NCI-H187 treated with DMSO at 0.1 percent for 48 hours (cell line): ENCODE data around the gene MYL6B.
"Not testable (repeated sequence)": the region's sequence is repeated elsewhere in the genome, so short reads cannot be mapped to it uniquely, and the experiment has no call there.

Experiments
- DNase-seq: peaks from one replicate; lab custom pipeline; 2025; lab: John Stamatoyannopoulos, UW

The MYL6B gene

GRCh38 chr12:56152132-56152755 is at the start of gene MYL6B:
MYL6B (plus strand) TSS chr12:56152587; CDS start chr12:56153919, 1,332 bp downstream.
- DNase-seq = peak; percentile 45

GRCh38 chr12:56102683-56103065 is 49.7 kb upstream of the MYL6B start:
- DNase-seq = no peak

DNA sequence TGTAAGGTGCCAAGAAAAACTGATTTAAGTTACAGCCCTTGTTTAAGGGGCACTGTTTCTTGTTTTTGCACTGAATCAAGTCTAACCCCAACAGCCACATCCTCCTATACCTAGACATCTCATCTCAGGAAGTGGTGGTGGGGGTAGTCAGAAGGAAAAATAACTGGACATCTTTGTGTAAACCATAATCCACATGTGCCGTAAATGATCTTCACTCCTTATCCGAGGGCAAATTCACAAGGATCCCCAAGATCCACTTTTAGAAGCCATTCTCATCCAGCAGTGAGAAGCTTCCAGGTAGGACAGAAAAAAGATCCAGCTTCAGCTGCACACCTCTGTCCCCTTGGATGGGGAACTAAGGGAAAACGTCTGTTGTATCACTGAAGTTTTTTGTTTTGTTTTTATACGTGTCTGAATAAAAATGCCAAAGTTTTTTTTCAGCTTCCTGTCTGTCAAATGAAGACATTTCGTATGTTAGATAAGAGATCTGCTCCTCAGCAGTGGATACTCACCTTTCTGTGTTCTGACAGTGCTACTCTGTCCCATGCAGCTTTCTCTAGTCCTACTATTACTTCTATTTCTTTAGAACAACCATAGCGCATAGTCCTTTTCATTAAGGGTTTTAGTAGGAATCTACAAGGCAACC is 49.2 kb upstream of the MYL6B start:
- DNase-seq = no peak

- DNase-seq = no peak
Measured at GRCh38 chr12:56103823-56104108, 48.6 kb upstream of the MYL6B start.

GRCh38 chr12:56104109-56104814 is 48.1 kb upstream of the MYL6B start, which contains the start of gene PA2G4:
PA2G4 (plus strand) TSS chr12:56104559; CDS start chr12:56104738, 179 bp downstream.
- peak; percentile 96 for DNase-seq

- no peak for DNase-seq
Measured at GRCh38 chr12:56104815-56105608, 47.4 kb upstream of the MYL6B start.

DNA sequence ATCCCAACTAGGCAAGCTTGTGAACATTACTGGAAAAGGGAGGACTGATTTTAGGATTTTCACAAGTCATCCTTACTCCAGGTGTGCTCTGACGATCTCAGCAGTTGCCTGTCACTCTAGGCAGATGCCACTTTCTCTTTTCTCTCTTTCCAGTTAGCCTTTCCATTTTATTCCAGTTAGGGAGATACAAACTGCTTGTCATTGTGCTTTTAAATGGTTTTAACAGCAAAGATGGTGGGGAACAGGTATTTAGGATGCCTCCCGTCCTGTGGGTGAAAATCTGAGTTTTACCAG is 46.8 kb upstream of the MYL6B start:
- no peak for DNase-seq

GRCh38 chr12:56107242-56107641 is 45.1 kb upstream of the MYL6B start:
- no peak for DNase-seq

DNA sequence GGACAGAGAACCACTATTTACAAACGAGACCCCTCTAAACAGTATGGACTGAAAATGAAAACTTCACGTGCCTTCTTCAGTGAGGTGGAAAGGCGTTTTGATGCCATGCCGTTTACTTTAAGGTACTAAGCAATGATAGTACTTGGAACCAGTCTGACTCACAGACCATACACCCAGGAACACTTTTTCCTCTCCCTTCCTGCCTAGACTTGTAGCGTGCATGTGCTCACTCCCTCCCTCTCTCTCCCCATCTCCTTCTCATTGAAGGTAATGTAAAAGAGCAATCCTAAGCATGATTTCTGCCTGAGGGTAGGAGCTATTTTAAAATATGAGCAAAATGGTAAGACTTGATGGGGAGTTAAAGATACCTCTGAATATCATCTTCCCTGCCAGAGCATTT is 41.8 kb upstream of the MYL6B start:
- no peak for DNase-seq

DNA sequence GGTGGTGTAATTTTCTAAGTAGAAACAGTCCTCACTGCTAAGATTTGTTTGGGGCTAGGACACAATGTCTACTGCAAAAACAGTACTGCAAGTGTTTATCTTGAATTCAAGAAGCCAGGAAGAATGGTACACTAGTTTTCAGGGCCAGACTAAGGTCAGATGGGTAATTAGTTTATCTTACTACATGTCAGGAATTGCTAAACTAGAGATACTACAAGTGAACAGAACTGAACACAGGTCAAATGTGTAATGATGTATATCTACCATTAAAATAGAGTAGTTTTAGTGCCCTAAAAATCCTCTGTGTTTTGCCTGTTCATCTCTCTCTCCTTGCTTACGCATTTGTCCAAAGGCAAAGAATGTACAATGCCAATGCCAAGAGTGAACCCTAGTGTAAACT is 38.3 kb upstream of the MYL6B start:
- DNase-seq = no peak

DNA sequence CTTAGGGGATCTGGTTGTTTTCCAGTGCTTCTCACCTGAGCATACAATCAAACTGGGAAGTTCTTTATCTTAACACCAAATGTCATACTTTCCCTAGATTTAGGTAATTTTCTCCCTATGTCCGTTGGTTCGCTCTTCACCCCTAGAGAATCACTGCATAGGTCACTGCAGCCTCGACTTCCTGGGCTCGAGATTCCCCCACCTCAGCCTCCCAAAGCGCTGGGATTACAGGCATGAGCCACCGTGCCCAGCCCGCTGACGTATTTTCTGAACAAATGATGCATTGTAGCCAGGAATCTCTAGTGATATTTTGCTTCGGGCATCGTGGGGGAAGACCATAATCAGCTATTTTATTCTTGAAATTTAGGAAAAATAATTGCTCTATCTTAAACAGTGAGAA is 37.1 kb upstream of the MYL6B start:
- no peak for DNase-seq

DNA sequence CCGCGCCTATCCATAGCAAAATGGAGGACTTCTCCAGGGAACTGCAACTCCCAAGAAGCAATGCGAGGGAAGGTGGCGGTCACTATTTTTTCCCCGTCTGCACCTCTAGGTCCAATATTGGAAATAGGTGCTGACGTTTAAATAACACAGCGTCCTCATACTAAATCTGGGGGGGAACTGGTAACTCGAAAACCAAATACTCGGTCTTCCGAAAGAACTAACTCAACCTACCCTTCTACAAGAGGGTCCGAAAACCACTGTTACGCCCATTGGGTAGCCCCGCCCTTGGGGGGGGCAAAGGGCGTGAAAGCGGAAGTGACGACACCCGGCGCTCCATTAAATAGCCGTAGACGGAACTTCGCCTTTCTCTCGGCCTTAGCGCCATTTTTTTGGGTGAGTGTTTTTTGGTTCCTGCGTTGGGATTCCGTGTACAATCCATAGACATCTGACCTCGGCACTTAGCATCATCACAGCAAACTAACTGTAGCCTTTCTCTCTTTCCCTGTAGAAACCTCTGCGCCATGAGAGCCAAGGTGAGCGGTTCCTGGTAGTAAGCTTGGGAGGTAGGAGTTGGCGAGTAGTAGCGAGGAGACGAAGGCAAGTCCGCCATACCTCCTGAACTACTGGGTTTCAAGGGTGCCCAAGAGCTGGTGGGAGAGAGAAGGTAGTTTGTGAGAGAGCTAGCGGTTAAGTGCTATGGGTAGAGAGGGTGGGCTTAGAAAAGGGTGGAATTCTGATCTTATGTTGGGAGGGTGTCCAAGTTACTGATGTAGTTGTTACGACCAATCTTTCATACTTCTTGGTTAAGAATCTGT is 35.9 kb upstream of the MYL6B start, which contains the start of gene RPL41:
TSS of gene RPL41 (plus strand) at position 367 of the 815 bp plus-strand sequence.
- peak; percentile 89 for DNase-seq

DNA sequence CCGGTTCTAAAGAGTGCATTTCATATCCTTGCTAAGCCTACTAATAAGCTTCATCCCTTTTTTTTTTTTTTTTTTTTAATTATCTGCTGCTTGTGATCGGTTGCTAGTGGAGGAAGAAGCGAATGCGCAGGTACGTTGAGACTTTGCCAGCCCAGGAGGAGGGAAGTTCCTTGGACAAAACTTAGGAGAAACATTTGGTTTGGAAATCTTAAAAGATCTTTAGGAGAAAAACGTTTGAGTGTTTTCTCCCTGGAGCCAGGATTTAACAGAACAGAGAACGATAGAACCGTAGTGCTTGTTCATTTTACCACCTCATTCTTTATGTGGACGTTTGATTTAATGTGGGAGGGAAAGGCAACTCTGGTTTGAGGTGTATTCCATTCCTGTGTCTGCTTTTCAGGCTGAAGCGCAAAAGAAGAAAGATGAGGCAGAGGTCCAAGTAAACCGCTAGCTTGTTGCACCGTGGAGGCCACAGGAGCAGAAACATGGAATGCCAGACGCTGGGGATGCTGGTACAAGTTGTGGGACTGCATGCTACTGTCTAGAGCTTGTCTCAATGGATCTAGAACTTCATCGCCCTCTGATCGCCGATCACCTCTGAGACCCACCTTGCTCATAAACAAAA is 35.2 kb upstream of the MYL6B start:
- DNase-seq = not testable (repeated sequence)

DNA sequence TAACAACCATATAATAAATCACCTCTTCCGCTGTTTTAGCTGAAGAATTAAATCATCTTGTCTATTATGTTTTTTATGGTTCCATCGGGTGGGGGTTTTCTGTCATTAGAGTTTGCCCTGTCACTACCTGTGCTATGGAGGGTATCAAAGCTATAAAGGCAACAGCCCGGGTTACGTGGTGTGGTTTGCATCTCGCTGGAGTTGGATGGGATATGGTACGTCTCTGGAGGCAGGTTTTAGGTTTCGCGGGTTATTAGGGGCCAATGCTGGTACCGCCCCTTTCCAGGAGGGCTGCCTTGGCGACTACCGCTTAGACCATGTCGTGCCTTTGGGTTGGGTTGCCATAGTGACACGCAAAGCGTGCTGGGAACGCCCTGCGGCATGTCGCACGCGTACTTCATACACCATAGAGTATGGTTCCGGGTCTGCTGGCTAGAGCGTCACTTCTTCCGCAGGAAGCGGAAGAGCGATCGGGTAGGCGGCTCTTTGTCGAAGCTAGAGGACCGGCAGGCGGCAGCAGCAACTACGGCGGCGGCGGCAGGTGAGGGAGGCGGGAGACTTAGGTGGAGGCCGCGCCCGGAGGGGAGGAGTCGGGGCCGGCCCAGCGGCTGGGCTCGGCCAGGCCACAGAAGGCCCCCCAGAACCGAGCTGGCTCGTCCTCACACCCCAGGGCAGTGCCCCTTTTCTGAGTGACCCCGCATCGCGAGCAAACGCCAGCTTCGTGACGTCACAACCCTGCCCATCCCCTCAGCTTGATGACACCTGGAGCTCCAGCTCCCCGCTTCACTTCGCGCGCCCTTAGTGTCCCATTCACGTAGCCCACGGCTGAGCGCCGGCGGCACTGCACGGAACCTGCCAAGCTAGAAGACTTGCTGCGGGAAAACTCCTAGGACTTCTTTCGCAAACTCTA is 34.4 kb upstream of the MYL6B start, which contains the start of gene ZC3H10:
TSS of gene ZC3H10 (plus strand) at position 489 of the 910 bp plus-strand sequence. CDS start 2,297 bp downstream, outside the sequence.
- DNase-seq = peak; percentile 96

- DNase-seq = no peak
Measured at GRCh38 chr12:56118688-56119357, 33.6 kb upstream of the MYL6B start.

DNA sequence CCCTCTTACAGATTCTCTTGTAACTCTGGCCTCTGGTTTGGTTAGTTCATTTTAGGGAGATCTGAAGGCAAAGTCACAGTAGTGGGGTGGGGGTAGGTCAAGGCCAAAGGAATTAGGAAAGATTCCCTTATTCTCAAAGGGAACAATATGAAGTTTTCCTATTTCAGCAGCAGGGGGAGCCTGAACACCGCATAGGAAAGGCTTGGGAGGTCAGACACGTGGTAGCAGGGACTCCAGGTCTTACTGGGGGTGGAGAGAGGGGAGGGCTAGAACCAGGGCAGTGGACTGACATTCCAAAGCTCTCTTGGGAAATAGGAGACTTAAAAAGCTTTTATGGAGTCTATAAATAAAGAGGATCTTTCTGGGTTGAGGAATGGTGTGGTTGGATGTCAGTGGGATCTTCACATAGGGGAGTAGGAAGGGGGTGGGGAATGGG is 33.0 kb upstream of the MYL6B start:
- DNase-seq = no peak

DNA sequence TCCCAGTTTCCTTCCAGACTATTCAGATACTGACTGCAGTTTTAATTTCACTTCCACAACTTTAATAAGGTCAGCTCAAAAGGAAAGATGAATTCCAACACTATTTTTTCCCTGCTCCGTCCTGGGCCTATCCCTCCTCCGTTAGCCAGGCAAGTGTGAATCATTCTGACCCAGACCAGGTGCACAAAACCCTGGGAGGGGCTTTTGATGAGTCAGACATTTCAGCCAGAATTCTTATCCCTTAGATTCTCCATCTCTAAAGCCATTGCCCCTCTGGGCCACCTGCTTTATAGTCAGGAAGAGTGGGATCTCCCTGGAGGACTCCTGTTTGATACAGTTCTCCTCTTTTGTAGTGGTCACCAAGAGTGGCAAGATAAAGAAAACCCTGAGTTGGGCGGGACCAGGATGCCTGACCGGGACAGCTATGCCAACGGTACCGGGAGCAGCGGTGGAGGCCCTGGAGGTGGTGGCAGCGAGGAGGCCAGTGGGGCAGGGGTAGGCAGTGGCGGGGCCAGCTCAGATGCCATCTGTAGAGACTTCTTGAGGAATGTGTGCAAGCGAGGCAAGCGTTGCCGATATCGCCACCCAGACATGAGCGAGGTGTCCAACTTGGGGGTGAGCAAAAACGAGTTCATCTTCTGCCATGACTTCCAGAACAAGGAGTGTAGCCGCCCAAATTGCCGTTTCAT is 32.1 kb upstream of the MYL6B start:
- no peak for DNase-seq

- no peak for DNase-seq
Measured at GRCh38 chr12:56121204-56121870, 31.1 kb upstream of the MYL6B start.
